GM12878 (cell line): ENCODE data around the gene IQGAP1. TPM values are rescaled to one million over a fixed set of nuclear protein-coding genes. Genes with fewer than 3 reads are reported as not detected.
A peak's percentile ranks its signal among the peaks of the same experiment; 100 is the strongest.

Source experiments
- ATAC-seq: fragments of 200-7000 bp; cut with Tn5 transposase; 3 replicates; pipeline ENCODE4 v1.9.1; 2020; ENCODE audit warnings: mild to moderate bottlenecking, moderate library complexity
- BruUV-seq: library from RNA; stranded (reverse); fragments of 400-500 nt; replicated peaks from 2 replicates; lab custom pipeline; 2021; lab: Mats Ljungman, UMichigan
- CTCF ChIA-PET: fragments of 300-600 bp; sonication (Branson Sonifier 250); formaldehyde crosslinking; extraction: SDS; loops from one replicate; lab custom pipeline; 2021; ENCODE audit warnings: inconsistent platforms; lab: Yijun Ruan, JAX
- POLR2A ChIA-PET: fragments of 350-600 bp; formaldehyde crosslinking; extraction: SDS; loops from one replicate; lab custom pipeline; 2021; ENCODE audit warnings: inconsistent platforms; lab: Charles Lee
- RAD21 ChIA-PET: fragments of 300-600 bp; sonication (Branson Sonifier 250); formaldehyde crosslinking; loops from one replicate; lab custom pipeline; 2023; ENCODE audit warnings: antibody characterized with exemption; ENCODE audit not compliant: unreplicated experiment; lab: Charles Lee
- SMC1A ChIA-PET: fragments of 300-600 bp; sonication (Branson Sonifier 250); formaldehyde crosslinking; loops from one replicate; lab custom pipeline; 2023; ENCODE audit not compliant: unreplicated experiment, uncharacterized antibody; lab: Charles Lee
- DNase-seq: peaks from one replicate; pipeline ENCODE4 v3.0.0-alpha.2; 2011; ENCODE audit warnings: low read depth, low spot score
- FAIRE-seq: peaks from 3 replicates; lab custom pipeline; 2011; peaks lifted over from hg19 to GRCh38; lab: Jason Lieb, UNC
- H2AFZ ChIP-seq: 2 replicates; pipeline ENCODE4 v1.6.0; 2011; ENCODE audit warnings: low read depth, low read length, control low read depth; ENCODE audit not compliant: control insufficient read depth
- H3K27ac ChIP-seq: 2 replicates; pipeline ENCODE4 v1.5.1; 2011; ENCODE audit warnings: control low read depth; ENCODE audit not compliant: control insufficient read depth, insufficient read depth
- H3K27me3 ChIP-seq, 2 experiments: replicated peaks in 1 of 2; 2 replicates each; pipeline versions ENCODE4 v1.6.0 to v1.6.1; 2011; ENCODE audit warnings: low read length in 1 of 2; ENCODE audit not compliant: control insufficient read depth in 2 of 2, insufficient read depth in 2 of 2
- H3K36me3 ChIP-seq, 2 experiments: 2 replicates each; pipeline ENCODE4 v1.5.1; 2011; ENCODE audit warnings: low read length in 1 of 2; ENCODE audit not compliant: control insufficient read depth in 2 of 2, insufficient read depth in 2 of 2
- H3K4me1 ChIP-seq: 2 replicates; pipeline ENCODE4 v1.6.1; 2011; ENCODE audit warnings: mild to moderate bottlenecking, low read length, moderate library complexity, mixed read lengths; ENCODE audit not compliant: control insufficient read depth, insufficient read depth
- H3K4me2 ChIP-seq: 2 replicates; pipeline ENCODE4 v1.6.0; 2011; ENCODE audit warnings: control low read depth; ENCODE audit not compliant: control insufficient read depth, insufficient read depth
- H3K4me3 ChIP-seq: fragments of 200-600 bp; sonication (generic); 2 replicates; pipeline ENCODE4 v1.5.1; 2016
- H3K79me2 ChIP-seq: 2 replicates; pipeline ENCODE4 v1.6.0; 2011; ENCODE audit warnings: low read length; ENCODE audit not compliant: control insufficient read depth, insufficient read depth
- H3K9ac ChIP-seq: 2 replicates; pipeline ENCODE4 v1.8.0; 2011; ENCODE audit warnings: low read length, control low read depth, mixed read lengths; ENCODE audit not compliant: control insufficient read depth, insufficient read depth
- H3K9me3 ChIP-seq: replicated peaks from 3 replicates; pipeline ENCODE4 v1.5.1; 2011; ENCODE audit warnings: mild to moderate bottlenecking, low read length; ENCODE audit not compliant: control insufficient read depth, insufficient read depth
- H4K20me1 ChIP-seq: 2 replicates; pipeline ENCODE4 v1.6.0; 2011; ENCODE audit not compliant: control insufficient read depth, insufficient read depth
- BACH1 ChIP-seq: fragments of 450-650 bp; IDR thresholded peaks from 2 replicates; pipeline ENCODE4 v1.6.1; 2017; ENCODE audit warnings: mild to moderate bottlenecking, borderline replicate concordance
- CBX5 ChIP-seq: sonication (generic); IDR thresholded peaks from 2 replicates; pipeline ENCODE4 v1.6.1; 2016; ENCODE audit warnings: low read depth, moderate library complexity, mild to moderate bottlenecking, inconsistent platforms
- DPF2 ChIP-seq: fragments of 450-650 bp; IDR thresholded peaks from 2 replicates; pipeline ENCODE4 v1.6.1; 2017; ENCODE audit warnings: mild to moderate bottlenecking
- GABPA ChIP-seq: IDR thresholded peaks from 2 replicates; pipeline ENCODE4 v1.6.1; 2014; ENCODE audit warnings: antibody characterized with exemption, low read depth, mild to moderate bottlenecking, inconsistent platforms
- HDGF ChIP-seq: fragments of 450-650 bp; IDR thresholded peaks from 2 replicates; pipeline ENCODE4 v1.6.1; 2016; ENCODE audit warnings: antibody characterized with exemption
- IKZF1 ChIP-seq: fragments of 450-650 bp; conservative IDR thresholded peaks from 2 replicates; pipeline ENCODE4 v1.6.1; 2017; ENCODE audit warnings: antibody characterized with exemption, mild to moderate bottlenecking
- KLF5 ChIP-seq: fragments of 450-650 bp; IDR thresholded peaks from 2 replicates; pipeline ENCODE4 v1.6.1; 2014; ENCODE audit warnings: mild to moderate bottlenecking; ENCODE audit not compliant: partially characterized antibody
- NKRF ChIP-seq: fragments of 450-650 bp; conservative IDR thresholded peaks from 2 replicates; pipeline ENCODE4 v1.6.1; 2017; ENCODE audit warnings: mild to moderate bottlenecking, moderate library complexity
- POLR2AphosphoS5 ChIP-seq: IDR thresholded peaks from 2 replicates; pipeline ENCODE4 v1.6.1; 2011; ENCODE audit warnings: mild to moderate bottlenecking, low read length, inconsistent platforms
- SMARCA5 ChIP-seq: fragments of 450-650 bp; IDR thresholded peaks from 2 replicates; pipeline ENCODE4 v1.6.1; 2017; ENCODE audit warnings: mild to moderate bottlenecking
- SP1 ChIP-seq: IDR thresholded peaks from one replicate; pipeline ENCODE4 v1.6.1; 2011; ENCODE audit warnings: low read depth, low read length
- STAT1 ChIP-seq: fragments of 450-650 bp; conservative IDR thresholded peaks from 2 replicates; pipeline ENCODE4 v1.6.1; 2014; ENCODE audit warnings: antibody characterized with exemption, mild to moderate bottlenecking
- TAF1 ChIP-seq: IDR thresholded peaks from 2 replicates; pipeline ENCODE4 v1.6.1; 2011; ENCODE audit warnings: mild to moderate bottlenecking, low read depth, low read length, borderline replicate concordance
- TCF12 ChIP-seq: IDR thresholded peaks from 2 replicates; pipeline ENCODE4 v1.6.1; 2011; ENCODE audit warnings: low read depth, mild to moderate bottlenecking, low read length
- WRNIP1 ChIP-seq: IDR thresholded peaks from 2 replicates; pipeline ENCODE4 v1.6.1; 2011; ENCODE audit warnings: low read depth, low read length, improper control_type of control experiment, borderline replicate concordance
- ZNF384 ChIP-seq: IDR thresholded peaks from 2 replicates; pipeline ENCODE4 v1.6.1; 2012; ENCODE audit warnings: low read depth, mild to moderate bottlenecking, low read length, improper control_type of control experiment, borderline replicate concordance
- ZNF687 ChIP-seq: fragments of 450-650 bp; IDR thresholded peaks from 2 replicates; pipeline ENCODE4 v1.6.1; 2017; ENCODE audit warnings: mild to moderate bottlenecking, moderate library complexity
- WGBS: methylation state at CpG from one replicate; pipeline ENCODE4 v1.1.6; 2016; ENCODE audit warnings: low lambda C conversion rate; ENCODE audit not compliant: insufficient replicate concordance, insufficient coverage; ENCODE audit errors: missing lambda C conversion rate; 5-methylcytosine and 5-hydroxymethylcytosine counted together
- in situ Hi-C: fragments of 300-500 bp; cut with MboI; formaldehyde crosslinking; loops from 9 replicates; pipeline ENCODE4 v1.14.3; 2018; ENCODE audit warnings: mixed read lengths
- intact Hi-C: fragments of 100-400 bp; cut with micrococcal nuclease; formaldehyde crosslinking; loops from one replicate; pipeline ENCODE4 v1.14.2; 2022; ENCODE audit not compliant: unreplicated experiment
- polyA plus RNA-seq, 11 experiments: library from polyadenylated mRNA; depleted of rRNA in 4 of 11; unstranded in 6 of 11; stranded (reverse) in 5 of 11; fragments of >200 nt; fragmentation: Nextera tagmentation in 4 of 11; fragmentation: Illumina TruSeq in 1 of 11; extraction: Ambion mirVana in 4 of 11; extraction: Trizol in 1 of 11; gene quantifications; 1 replicate in 1 of 11; 2 replicates in 10 of 11; pipeline versions ENCODE4 v1.2.1 to v1.2.3, GENCODE V29; 2011 to 2016; ENCODE audit warnings: inconsistent platforms in 2 of 11, missing spikeins in 2 of 11, low read depth in 1 of 11
- total RNA-seq, 4 experiments: library from RNA; depleted of rRNA in 3 of 4; stranded (reverse); fragments of >200 nt in 3 of 4; fragmentation: Illumina TruSeq in 1 of 4; extraction: Trizol in 1 of 4; gene quantifications; 2 replicates each; pipeline versions ENCODE4 v1.2.1 to v1.2.3, GENCODE V29; 2013 to 2021

The IQGAP1 gene
- total and polyA plus RNA-seq, 10 of the 15 experiments (the other 5 are each of a cell fraction or from before 2014, with no cell fraction given), result 65.2 to 250 (median 112) TPM

- intact Hi-C loops, result loop anchor here (5.0 to 10.0 kb wide), 2 partner anchors 68 to 165 kb away; no protein-coding TSS in a partner anchor
- Histone ChIP-seq H3K4me1 (peaks cover 7% of the 10 kb centered on the region), H4K20me1 (no peaks in the 10 kb centered on the region), H2AFZ (peak within 1 kb of the TSS; percentile 84), H3K79me2 (peaks cover 44% of the 10 kb centered on the region), H3K4me2 (peak within 1 kb of the TSS; percentile 89), H3K36me3 (no peaks in the 10 kb centered on the region), H3K27me3 (no peaks in the 10 kb centered on the region), H3K9me3 (no peaks in the 10 kb centered on the region), H3K9ac (peak within 1 kb of the TSS; percentile 92), H3K4me3 (peak within 1 kb of the TSS; percentile 71), H3K27ac (peak within 1 kb of the TSS; percentile 84)
- ChIA-PET POLR2A (interaction anchor here (0.5 to 1.9 kb wide), 6 partner anchors 8 to 145 kb away, joined by 3 to 10 read pairs (median 6); no protein-coding TSS in a partner anchor), RAD21 (interaction anchor here (0.9 to 2.4 kb wide), 7 partner anchors 8 to 142 kb away, joined by 3 to 12 read pairs (median 4); partner anchors contain the start of gene IQGAP1), CTCF (interaction anchor here (0.6 to 2.5 kb wide), 10 partner anchors 9 to 357 kb away, joined by 3 to 9 read pairs (median 4); no protein-coding TSS in a partner anchor), SMC1A (interaction anchor here (0.9 to 1.7 kb wide), 4 partner anchors 23 to 405 kb away, joined by 3 to 8 read pairs (median 4); no protein-coding TSS in a partner anchor)
- WGBS, result under 1% methylated on average over 29 of the region's 104 CpGs
- no peak for DNase-seq
- in situ Hi-C loops, result no loop called here
- BruUV-seq, result TSS peak; percentile 74
- no peak for FAIRE-seq
- peak; percentile 89 for ATAC-seq
- no peak for TF ChIP-seq CBX5
- peak; percentile 60 for TF ChIP-seq BACH1
- peak; percentile 53; the same call in 1 of the 2 replicates for TF ChIP-seq POLR2AphosphoS5
- TF ChIP-seq SP1, result no peak
- no peak for TF ChIP-seq ZNF384
- 0 out of 2 replicates have a peak, but pooled peaks have one; percentile 6 for TF ChIP-seq TCF12
- TF ChIP-seq STAT1, result 0 out of 2 replicates have a peak, but pooled peaks have one; percentile 37
- no peak for TF ChIP-seq GABPA
- peak; percentile 60; the same call in 1 of the 2 replicates for TF ChIP-seq HDGF
- peak; percentile 34; the same call in 1 of the 2 replicates for TF ChIP-seq TAF1
- peak; percentile 33; the same call in 1 of the 2 replicates for TF ChIP-seq DPF2
- TF ChIP-seq ZNF687, result peak; percentile 65
- peak; percentile 82; the same call in 1 of the 2 replicates for TF ChIP-seq SMARCA5
- peak; percentile 85 for TF ChIP-seq IKZF1
- no peak for TF ChIP-seq WRNIP1
- TF ChIP-seq KLF5, result no peak
- peak; percentile 65; the same call in 1 of the 2 replicates for TF ChIP-seq NKRF
Measured at GRCh38 chr15:90529371-90530249, 141.6 kb downstream of the IQGAP1 start, which contains the start of gene CRTC3. TSS of gene CRTC3 (plus strand) at chr15:90529923. CDS start at chr15:90530072, 149 bp downstream.
